ENCODE results near the gene TMEM9.

DNA sequence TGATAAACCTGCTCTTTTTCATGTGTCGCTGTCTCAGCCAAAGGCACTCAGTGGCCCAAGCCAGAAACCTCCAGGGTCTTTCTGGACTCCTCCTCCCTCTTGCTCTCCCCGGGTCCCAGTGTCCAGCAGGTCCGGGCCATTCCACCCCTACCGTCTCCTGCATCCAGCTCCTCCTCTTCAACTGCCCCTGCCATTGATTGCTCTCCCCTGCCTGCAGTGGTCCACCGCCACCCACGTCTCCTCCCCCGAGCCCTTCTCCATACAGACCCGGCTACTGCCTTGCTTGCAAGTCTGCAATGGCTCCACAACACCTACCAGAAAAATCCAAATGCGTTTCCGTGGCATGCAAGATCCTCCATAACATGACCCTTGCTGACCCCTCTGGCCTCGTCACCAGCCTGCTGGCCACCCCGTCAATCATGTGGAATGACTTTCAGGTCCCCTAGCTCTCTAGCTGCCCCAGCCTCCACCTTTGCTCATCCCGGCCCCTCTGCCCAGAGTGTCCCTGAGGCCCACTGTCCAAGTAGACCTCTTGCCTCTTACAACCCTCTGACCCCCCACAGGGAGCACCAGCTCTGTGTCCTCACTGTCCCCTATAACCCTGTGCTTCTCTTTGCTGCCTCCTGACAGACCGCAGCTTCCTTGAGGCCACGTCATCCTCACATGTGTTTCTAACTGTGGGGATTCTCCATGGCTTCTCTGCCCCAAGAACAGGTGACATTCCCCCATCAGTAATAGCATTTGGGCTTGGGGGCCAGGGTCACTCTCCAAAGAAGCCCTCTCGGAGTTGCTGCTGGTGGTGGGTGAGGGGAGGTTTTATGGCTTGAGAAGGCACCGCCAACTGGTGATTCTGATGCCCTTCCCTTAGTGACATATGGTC, 57.1 kb downstream of the TMEM9 start:
- TF ChIP-seq, protein P1, sequence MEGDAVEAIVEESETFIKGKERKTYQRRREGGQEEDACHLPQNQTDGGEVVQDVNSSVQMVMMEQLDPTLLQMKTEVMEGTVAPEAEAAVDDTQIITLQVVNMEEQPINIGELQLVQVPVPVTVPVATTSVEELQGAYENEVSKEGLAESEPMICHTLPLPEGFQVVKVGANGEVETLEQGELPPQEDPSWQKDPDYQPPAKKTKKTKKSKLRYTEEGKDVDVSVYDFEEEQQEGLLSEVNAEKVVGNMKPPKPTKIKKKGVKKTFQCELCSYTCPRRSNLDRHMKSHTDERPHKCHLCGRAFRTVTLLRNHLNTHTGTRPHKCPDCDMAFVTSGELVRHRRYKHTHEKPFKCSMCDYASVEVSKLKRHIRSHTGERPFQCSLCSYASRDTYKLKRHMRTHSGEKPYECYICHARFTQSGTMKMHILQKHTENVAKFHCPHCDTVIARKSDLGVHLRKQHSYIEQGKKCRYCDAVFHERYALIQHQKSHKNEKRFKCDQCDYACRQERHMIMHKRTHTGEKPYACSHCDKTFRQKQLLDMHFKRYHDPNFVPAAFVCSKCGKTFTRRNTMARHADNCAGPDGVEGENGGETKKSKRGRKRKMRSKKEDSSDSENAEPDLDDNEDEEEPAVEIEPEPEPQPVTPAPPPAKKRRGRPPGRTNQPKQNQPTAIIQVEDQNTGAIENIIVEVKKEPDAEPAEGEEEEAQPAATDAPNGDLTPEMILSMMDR (IDR thresholded peaks at IDR 0.05; ENCODE audit: extremely low read depth in 1 of 2, insufficient read depth in 1 of 2, low read depth in 1 of 2, low read length in 2 of 2) = no peak
- TF ChIP-seq EZH2 (IDR thresholded peaks at IDR 0.05; ENCODE audit: borderline replicate concordance, low read depth, low read length, severe bottlenecking) (no peak), MAX (IDR thresholded peaks at IDR 0.05; ENCODE audit: insufficient read depth, insufficient read length) (no peak), POLR2A (IDR thresholded peaks at IDR 0.05; ENCODE audit: low read depth, low read length) (no peak)
